HepG2 (cell line): ENCODE measurements around the gene APC2. TPM values are rescaled to one million over a fixed set of nuclear protein-coding genes. Genes with fewer than 3 reads are reported as not detected.
A peak's percentile ranks its signal among the peaks of the same experiment; 100 is the strongest.
"Not testable (repeated sequence)": the region's sequence is repeated elsewhere in the genome, so short reads cannot be mapped to it uniquely, and the experiment has no call there.

Source experiments
- ATAC-seq: fragments of 200-7000 bp; cut with Tn5 transposase; 3 replicates; pipeline ENCODE4 v1.9.1; 2020; ENCODE audit warnings: mild to moderate bottlenecking, moderate library complexity
- BruUV-seq: library from RNA; stranded (reverse); fragments of 400-500 nt; replicated peaks from 2 replicates; lab custom pipeline; 2021; lab: Mats Ljungman, UMichigan
- CTCF ChIA-PET: fragments of 300-600 bp; formaldehyde crosslinking; extraction: SDS; loops from one replicate; lab custom pipeline; 2021; ENCODE audit warnings: low total read pairs, inconsistent platforms, low intra/inter-chr PET ratio; lab: Yijun Ruan, JAX
- POLR2A ChIA-PET: fragments of 350-600 bp; sonication (Branson Sonifier 250); formaldehyde crosslinking; loops from one replicate; lab custom pipeline; 2020; ENCODE audit warnings: antibody characterized with exemption, inconsistent platforms; lab: Yijun Ruan, JAX
- DNase-seq: peaks from one replicate; pipeline ENCODE4 v3.0.0-alpha.2; 2015; ENCODE audit warnings: low spot score
- FAIRE-seq: peaks from 3 replicates; lab custom pipeline; 2011; peaks lifted over from hg19 to GRCh38; lab: Jason Lieb, UNC
- H2AFZ ChIP-seq: one replicate; pipeline ENCODE4 v1.6.1; 2011; ENCODE audit warnings: low read length, inconsistent platforms
- H3K27ac ChIP-seq: fragments of 300-600 bp; 3 replicates; pipeline ENCODE4 v1.8.0; 2011; ENCODE audit warnings: mixed run types, mild to moderate bottlenecking, mixed read lengths, low read length, inconsistent platforms; ENCODE audit not compliant: insufficient read depth; ENCODE audit errors: extremely low read length
- H3K27me3 ChIP-seq, 2 experiments: fragments of 200-600 bp in 1 of 2; 2 replicates in 1 of 2; 3 replicates in 1 of 2; pipeline versions ENCODE4 v1.6.0 to v1.8.0; 2011; ENCODE audit warnings: low read length in 2 of 2, mild to moderate bottlenecking in 2 of 2, moderate library complexity in 2 of 2, inconsistent platforms in 1 of 2; ENCODE audit not compliant: insufficient read depth in 2 of 2, control insufficient read depth in 1 of 2
- H3K36me3 ChIP-seq, 2 experiments: fragments of 200-600 bp in 1 of 2; replicated peaks in 1 of 2; 2 replicates in 1 of 2; 3 replicates in 1 of 2; pipeline versions ENCODE4 v1.5.1 to v1.8.0; 2011; ENCODE audit warnings: low read length in 2 of 2, inconsistent platforms in 1 of 2; ENCODE audit not compliant: insufficient read depth in 2 of 2, control insufficient read depth in 1 of 2
- H3K4me1 ChIP-seq: 2 replicates; pipeline ENCODE4 v1.5.1; 2012; ENCODE audit warnings: low read length, inconsistent platforms; ENCODE audit not compliant: insufficient read depth
- H3K4me2 ChIP-seq: 2 replicates; pipeline ENCODE4 v1.6.0; 2011; ENCODE audit warnings: low read depth, low read length, inconsistent platforms
- H3K4me3 ChIP-seq, 3 experiments: fragments of 200-600 bp in 1 of 3; sonication (generic), shearing (Covaris generic) in 1 of 3; replicated peaks in 1 of 3; 2 replicates each; pipeline ENCODE4 v1.5.1; 2011 to 2016; ENCODE audit warnings: low read length in 3 of 3, inconsistent platforms in 2 of 3, low read depth in 2 of 3, mild to moderate bottlenecking in 2 of 3, control low read depth in 1 of 3, mixed read lengths in 1 of 3; ENCODE audit not compliant: insufficient read depth in 1 of 3
- H3K79me2 ChIP-seq: one replicate; pipeline ENCODE4 v1.6.1; 2011; ENCODE audit warnings: low read length, inconsistent platforms; ENCODE audit not compliant: insufficient read depth
- H3K9ac ChIP-seq: 2 replicates; pipeline ENCODE4 v1.6.0; 2011; ENCODE audit warnings: mild to moderate bottlenecking, low read depth, low read length, inconsistent platforms; ENCODE audit not compliant: insufficient read depth
- H3K9me3 ChIP-seq: 2 replicates; pipeline ENCODE4 v1.5.1; 2012; ENCODE audit warnings: mild to moderate bottlenecking, low read length
- H4K20me1 ChIP-seq: 2 replicates; pipeline ENCODE4 v1.6.0; 2011; ENCODE audit warnings: inconsistent platforms, mild to moderate bottlenecking, low read length, moderate library complexity; ENCODE audit not compliant: insufficient read depth
- AGO2 ChIP-seq: fragments of 200-400 bp; formaldehyde crosslinking; optimal IDR thresholded peaks from 2 replicates; pipeline ENCODE3; 2017; ENCODE audit warnings: mild to moderate bottlenecking, low read depth, low read length, moderate library complexity
- HNF4G ChIP-seq, 2 experiments: sonication (generic) in 1 of 2; formaldehyde crosslinking in 1 of 2; IDR thresholded peaks; 2 replicates each; pipeline versions ENCODE4 v1.4.0 to v1.6.1; 2011 to 2020; ENCODE audit warnings: borderline replicate concordance in 2 of 2, low read depth in 2 of 2, mild to moderate bottlenecking in 2 of 2, low read length in 1 of 2, missing genetic modification reagents in 1 of 2, moderate library complexity in 1 of 2
- MAZ ChIP-seq, 2 experiments: sonication (generic) in 1 of 2; formaldehyde crosslinking in 1 of 2; IDR thresholded peaks; 2 replicates each; pipeline versions ENCODE4 v1.5.0 to v1.6.1; 2012 to 2020; ENCODE audit warnings: low read depth in 2 of 2, mild to moderate bottlenecking in 2 of 2, borderline replicate concordance in 1 of 2, improper control_type of control experiment in 1 of 2, low read length in 1 of 2, missing genetic modification reagents in 1 of 2, moderate library complexity in 1 of 2
- MTF2 ChIP-seq: sonication (generic); formaldehyde crosslinking; IDR thresholded peaks from 2 replicates; pipeline ENCODE4 v1.5.0; 2020; ENCODE audit warnings: missing genetic modification reagents, borderline replicate concordance
- ONECUT2 ChIP-seq: sonication (generic); formaldehyde crosslinking; IDR thresholded peaks from 2 replicates; pipeline ENCODE4 v1.4.0; 2020; ENCODE audit warnings: missing genetic modification reagents
- PHF5A ChIP-seq: IDR thresholded peaks from one replicate; pipeline ENCODE4 v1.6.1; 2018; ENCODE audit warnings: low read depth, missing genetic modification reagents; ENCODE audit not compliant: unreplicated experiment
- POLR2A ChIP-seq, 2 experiments: IDR thresholded peaks; 2 replicates each; pipeline ENCODE4 v1.6.1; 2011; ENCODE audit warnings: low read depth in 2 of 2, low read length in 2 of 2, mild to moderate bottlenecking in 1 of 2, moderate library complexity in 1 of 2; ENCODE audit not compliant: insufficient read depth in 1 of 2
- RAD51 ChIP-seq: fragments of 450-650 bp; IDR thresholded peaks from 2 replicates; pipeline ENCODE4 v1.6.1; 2016; ENCODE audit warnings: borderline replicate concordance
- RBFOX2 ChIP-seq: fragments of 200-400 bp; formaldehyde crosslinking; IDR thresholded peaks from 2 replicates; pipeline ENCODE4 v1.6.1; 2017; ENCODE audit warnings: low read depth, mild to moderate bottlenecking, low read length
- RBM39 ChIP-seq: fragments of 200-400 bp; formaldehyde crosslinking; IDR thresholded peaks from one replicate; pipeline ENCODE4 v1.6.1; 2018; ENCODE audit warnings: antibody characterized with exemption, mild to moderate bottlenecking, low read depth, low read length; ENCODE audit not compliant: poor library complexity, severe bottlenecking
- ZBTB38 ChIP-seq: sonication (generic); formaldehyde crosslinking; IDR thresholded peaks from 2 replicates; pipeline ENCODE4 v1.5.1; 2020; ENCODE audit warnings: mild to moderate bottlenecking, missing genetic modification reagents
- ZFY ChIP-seq: sonication (generic); formaldehyde crosslinking; IDR thresholded peaks from 2 replicates; pipeline ENCODE4 v1.4.0; 2020; ENCODE audit warnings: missing genetic modification reagents
- ZNF225 ChIP-seq: sonication (generic); formaldehyde crosslinking; IDR thresholded peaks from 2 replicates; pipeline ENCODE4 v1.4.0; 2020; ENCODE audit warnings: mild to moderate bottlenecking, missing genetic modification reagents
- ZNF280B ChIP-seq: sonication (generic); formaldehyde crosslinking; IDR thresholded peaks from 2 replicates; pipeline ENCODE4 v1.5.0; 2020; ENCODE audit warnings: missing genetic modification reagents, mild to moderate bottlenecking, borderline replicate concordance
- WGBS: methylation state at CpG from one replicate; pipeline ENCODE4 v1.1.6; 2017; ENCODE audit warnings: low lambda C conversion rate; 5-methylcytosine and 5-hydroxymethylcytosine counted together
- in situ Hi-C: cut with HindIII; loops from 2 replicates; pipeline ENCODE4 v1.10.0; 2017; ENCODE audit warnings: low pct_unique_long_range_greater_than_20kb; ENCODE audit not compliant: extremely low pct_ligation_motif_present
- intact Hi-C: fragments of 100-400 bp; cut with micrococcal nuclease; formaldehyde crosslinking; loops from one replicate; pipeline ENCODE4 v1.10.0; 2022; ENCODE audit not compliant: unreplicated experiment
- polyA plus RNA-seq, 8 experiments: library from polyadenylated mRNA; depleted of rRNA in 3 of 8; stranded (reverse) in 7 of 8; unstranded in 1 of 8; fragments of >200 nt; fragmentation: Illumina TruSeq in 4 of 8; extraction: Trizol in 4 of 8; gene quantifications; 2 replicates each; pipeline versions ENCODE4 v1.2.1 to v1.2.3, GENCODE V29; 2011 to 2016; ENCODE audit warnings: low read depth in 4 of 8, missing spikeins in 1 of 8, mixed read lengths in 1 of 8; ENCODE audit not compliant: insufficient read depth in 1 of 8
- total RNA-seq, 5 experiments: library from RNA; depleted of rRNA; stranded (reverse); fragments of >200 nt; fragmentation: Illumina TruSeq; extraction: Trizol; gene quantifications; 2 replicates each; pipeline ENCODE4 v1.2.3, GENCODE V29; 2016; ENCODE audit warnings: low read depth in 1 of 5
- TF ChIP-seq, protein P1 (sequence below): sonication (generic); formaldehyde crosslinking; IDR thresholded peaks from 2 replicates; pipeline ENCODE4 v1.8.1; 2023; ENCODE audit warnings: mild to moderate bottlenecking, missing genetic modification reagents
- TF ChIP-seq, protein P2 (sequence below): sonication (generic); formaldehyde crosslinking; IDR thresholded peaks from 2 replicates; pipeline ENCODE4 v1.4.0; 2020; ENCODE audit warnings: missing genetic modification reagents

Gene APC2
- total and polyA plus RNA-seq, 2 of the 13 experiments (the other 11 are each of a cell fraction or from before 2014, with no cell fraction given) = 0.08 to 0.22 TPM

GRCh38 chr19:1438933-1439354 is 11.0 kb upstream of the APC2 start (continued):
- TF ChIP-seq, protein P1, sequence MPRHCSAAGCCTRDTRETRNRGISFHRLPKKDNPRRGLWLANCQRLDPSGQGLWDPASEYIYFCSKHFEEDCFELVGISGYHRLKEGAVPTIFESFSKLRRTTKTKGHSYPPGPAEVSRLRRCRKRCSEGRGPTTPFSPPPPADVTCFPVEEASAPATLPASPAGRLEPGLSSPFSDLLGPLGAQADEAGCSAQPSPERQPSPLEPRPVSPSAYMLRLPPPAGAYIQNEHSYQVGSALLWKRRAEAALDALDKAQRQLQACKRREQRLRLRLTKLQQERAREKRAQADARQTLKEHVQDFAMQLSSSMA = no peak
- TF ChIP-seq RAD51 (peak; percentile 40; the same call in 1 of the 2 replicates), HNF4G (IDR thresholded peaks at IDR 0.05; ENCODE audit: borderline replicate concordance, low read depth, low read length) (no peak), HNF4G (CRISPR knock-in tag; IDR thresholded peaks at IDR 0.05; ENCODE audit: borderline replicate concordance, low read depth) (no peak), ZNF225 (CRISPR knock-in tag) (no peak), MAZ (IDR thresholded peaks at IDR 0.05; ENCODE audit: borderline replicate concordance, low read depth, low read length) (no peak), MAZ (CRISPR knock-in tag; IDR thresholded peaks at IDR 0.05; ENCODE audit: low read depth) (no peak), MTF2 (CRISPR knock-in tag) (0 out of 2 replicates have a peak, but pooled peaks have one; percentile 67), ZBTB38 (no peak), ONECUT2 (CRISPR knock-in tag) (no peak), PHF5A (CRISPR knock-in tag) (no peak)

DNA sequence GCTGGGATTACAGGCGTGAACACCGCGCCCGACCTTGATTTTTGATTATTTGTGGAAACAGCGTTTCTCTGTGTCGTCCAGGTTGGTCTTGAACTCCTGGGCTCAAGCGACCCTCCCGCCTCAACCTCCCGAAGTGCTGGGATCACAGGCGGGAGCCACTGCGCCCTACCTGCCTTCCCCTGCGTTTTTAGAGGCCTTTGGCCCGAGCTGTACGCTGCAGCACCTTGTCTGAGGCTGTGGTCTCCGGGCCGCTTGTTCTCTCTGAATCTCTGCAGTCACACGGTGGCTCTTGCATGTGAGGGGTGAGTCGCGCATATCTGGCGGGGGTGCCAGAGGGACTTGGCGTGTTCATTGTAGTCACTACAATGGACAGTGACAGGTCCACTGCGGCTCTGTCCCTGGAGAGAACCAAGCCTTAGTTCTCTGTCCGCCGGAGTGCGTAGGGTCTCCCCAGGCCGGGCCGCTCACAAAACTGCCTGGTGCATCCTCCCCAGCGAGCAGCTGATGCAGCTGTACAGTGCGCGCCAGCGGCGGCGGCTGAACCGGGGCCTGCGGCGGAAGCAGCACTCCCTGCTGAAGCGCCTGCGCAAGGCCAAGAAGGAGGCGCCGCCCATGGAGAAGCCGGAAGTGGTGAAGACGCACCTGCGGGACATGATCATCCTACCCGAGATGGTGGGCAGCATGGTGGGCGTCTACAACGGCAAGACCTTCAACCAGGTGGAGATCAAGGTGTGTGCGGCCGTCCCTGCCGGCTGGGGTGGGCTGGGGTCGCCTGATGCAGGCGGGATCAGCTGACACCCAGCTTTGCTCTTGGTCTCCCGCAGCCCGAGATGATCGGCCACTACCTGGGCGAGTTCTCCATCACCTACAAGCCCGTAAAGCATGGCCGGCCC is 10.2 kb upstream of the APC2 start:
- intact Hi-C loops, H3K27me3 ChIP-seq, in situ Hi-C loops, CTCF ChIA-PET, ATAC-seq, FAIRE-seq, H2AFZ ChIP-seq, DNase-seq, H3K9me3 ChIP-seq, BruUV-seq: not testable (repeated sequence)
- peak overlapping the region; percentile 99 for H3K4me2 ChIP-seq
- H3K36me3 ChIP-seq = peaks cover 13 to 35% of the 10 kb centered on the region in 2 experiments
- POLR2A ChIA-PET = interaction anchor here (0.9 to 1.2 kb wide), 3 partner anchors 16 to 171 kb away, joined by 3 to 4 read pairs (median 4); partner anchors contain the start of gene CIRBP
- H4K20me1 ChIP-seq = peaks cover 36% of the 10 kb centered on the region
- peak overlapping the region; percentile 86 to 89 (median 87) for H3K4me3 ChIP-seq
- H3K79me2 ChIP-seq = peaks cover 31% of the 10 kb centered on the region
- 60% methylated on average over 27 of the region's 57 CpGs for WGBS
- peak overlapping the region; percentile 82 for H3K27ac ChIP-seq
- peak overlapping the region; percentile 99 for H3K9ac ChIP-seq
- peaks cover 41% of the 10 kb centered on the region for H3K4me1 ChIP-seq
- TF ChIP-seq ZNF280B (CRISPR knock-in tag) = 0 out of 2 replicates have a peak, but pooled peaks have one; percentile 34
- TF ChIP-seq ZFY (CRISPR knock-in tag) = 0 out of 2 replicates have a peak, but pooled peaks have one; percentile 14
- peak; percentile 55 for TF ChIP-seq AGO2
- peak; percentile 44 for TF ChIP-seq RBM39
- TF ChIP-seq POLR2A (IDR thresholded peaks at IDR 0.05; ENCODE audit: insufficient read depth in 1 of 2, low read depth in 2 of 2, low read length in 2 of 2) = 0 out of 4 replicates have a peak, but pooled peaks of 1 of the 2 experiments have one; percentile 25
- peak; percentile 58; the same call in 1 of the 2 replicates for TF ChIP-seq ZBTB38
- TF ChIP-seq RBFOX2 = peak; percentile 79
- TF ChIP-seq, protein P2, sequence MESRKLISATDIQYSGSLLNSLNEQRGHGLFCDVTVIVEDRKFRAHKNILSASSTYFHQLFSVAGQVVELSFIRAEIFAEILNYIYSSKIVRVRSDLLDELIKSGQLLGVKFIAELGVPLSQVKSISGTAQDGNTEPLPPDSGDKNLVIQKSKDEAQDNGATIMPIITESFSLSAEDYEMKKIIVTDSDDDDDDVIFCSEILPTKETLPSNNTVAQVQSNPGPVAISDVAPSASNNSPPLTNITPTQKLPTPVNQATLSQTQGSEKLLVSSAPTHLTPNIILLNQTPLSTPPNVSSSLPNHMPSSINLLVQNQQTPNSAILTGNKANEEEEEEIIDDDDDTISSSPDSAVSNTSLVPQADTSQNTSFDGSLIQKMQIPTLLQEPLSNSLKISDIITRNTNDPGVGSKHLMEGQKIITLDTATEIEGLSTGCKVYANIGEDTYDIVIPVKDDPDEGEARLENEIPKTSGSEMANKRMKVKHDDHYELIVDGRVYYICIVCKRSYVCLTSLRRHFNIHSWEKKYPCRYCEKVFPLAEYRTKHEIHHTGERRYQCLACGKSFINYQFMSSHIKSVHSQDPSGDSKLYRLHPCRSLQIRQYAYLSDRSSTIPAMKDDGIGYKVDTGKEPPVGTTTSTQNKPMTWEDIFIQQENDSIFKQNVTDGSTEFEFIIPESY (CRISPR knock-in tag) = peak; percentile 86
